ENCODE results near the gene HMGN4.
A peak's percentile ranks its signal among the peaks of the same experiment; 100 is the strongest.

HMGN4 gene

DNA sequence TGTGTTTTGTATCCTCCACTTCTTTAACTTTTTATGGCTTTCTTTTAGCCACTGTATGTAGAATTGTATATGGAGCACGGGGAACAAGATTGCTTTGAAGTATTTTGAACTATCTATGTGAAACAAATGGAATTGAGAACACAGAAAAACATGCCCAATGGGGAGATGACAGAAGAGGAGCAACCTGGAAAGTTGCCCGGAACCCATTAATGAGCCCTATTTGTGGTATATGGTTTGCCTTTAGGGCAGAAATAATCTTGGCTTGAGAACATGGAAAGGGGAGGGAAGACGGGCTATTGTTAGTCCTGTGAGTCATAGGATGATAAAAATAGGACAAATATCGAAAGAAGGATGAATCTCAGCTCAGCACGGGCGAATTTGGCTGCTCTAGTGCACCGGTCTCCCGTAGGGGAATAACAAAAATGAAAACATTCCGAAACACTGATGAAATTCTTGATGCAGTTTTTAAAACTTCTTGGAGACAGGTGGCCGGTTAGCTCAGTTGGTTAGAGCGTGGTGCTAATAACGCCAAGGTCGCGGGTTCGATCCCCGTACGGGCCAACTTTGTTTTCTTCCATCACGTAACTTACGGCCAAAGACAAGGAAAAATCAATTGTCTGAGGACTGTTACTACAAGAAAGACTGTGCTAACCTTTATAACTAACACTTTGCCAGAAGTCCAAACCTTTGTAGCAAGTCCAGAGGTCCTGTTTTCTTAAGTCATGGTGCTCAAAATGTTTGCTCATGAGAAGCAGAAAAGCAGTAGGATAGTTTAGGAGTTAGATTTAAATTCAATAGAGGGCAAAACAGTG, 15.7 kb downstream of the HMGN4 start:
- peak; percentile 70 for DNase-seq

DNA sequence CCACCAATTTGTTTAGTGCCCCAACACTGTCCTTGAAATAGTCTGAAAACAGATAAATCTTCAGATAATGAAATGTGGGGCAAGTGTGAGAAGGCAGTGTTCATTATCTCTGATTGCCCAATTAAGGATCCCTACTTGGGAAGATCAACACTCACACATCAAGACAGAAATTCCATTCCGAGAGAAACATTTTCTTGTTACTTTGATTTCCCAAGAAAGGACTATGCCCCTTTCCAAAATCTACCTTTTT, 16.2 kb downstream of the HMGN4 start:
- DNase-seq = no peak

DNA sequence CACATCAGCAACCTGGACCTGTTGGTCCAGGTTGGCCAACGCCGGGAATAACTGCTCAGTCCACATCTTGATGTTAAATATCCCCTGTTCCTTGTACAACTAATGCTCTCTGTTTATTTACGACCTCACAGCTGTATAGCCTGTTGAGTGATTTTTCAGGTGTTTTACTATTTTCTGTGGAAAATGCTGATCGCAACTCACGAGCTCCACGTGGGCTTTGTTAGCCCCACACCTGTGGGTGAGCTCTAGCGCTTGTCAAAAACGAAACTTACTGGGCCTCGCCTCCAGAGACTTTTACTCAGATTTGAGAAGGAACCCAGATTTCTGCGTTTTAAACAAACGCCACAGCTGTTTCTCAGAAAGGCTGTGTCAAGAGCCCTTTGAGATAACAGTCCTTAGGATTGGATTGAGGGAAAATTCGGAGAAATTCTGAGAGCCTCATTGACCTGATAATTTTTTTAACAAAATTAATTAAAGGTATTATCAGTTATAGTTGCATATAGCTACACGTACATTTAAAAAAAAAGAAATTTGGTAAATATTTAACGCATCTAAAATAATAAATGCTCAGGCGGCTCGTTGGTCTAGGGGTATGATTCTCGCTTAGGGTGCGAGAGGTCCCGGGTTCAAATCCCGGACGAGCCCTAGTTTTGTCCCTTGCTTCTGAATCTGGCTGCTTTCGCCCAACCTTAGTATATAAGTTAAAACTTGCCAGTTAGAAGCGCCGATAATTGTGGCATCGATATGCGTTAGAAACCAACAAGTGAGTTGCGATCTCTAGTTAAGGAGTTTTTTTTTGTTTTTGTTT, 16.7 kb downstream of the HMGN4 start:
- peak; percentile 32 for DNase-seq

DNA sequence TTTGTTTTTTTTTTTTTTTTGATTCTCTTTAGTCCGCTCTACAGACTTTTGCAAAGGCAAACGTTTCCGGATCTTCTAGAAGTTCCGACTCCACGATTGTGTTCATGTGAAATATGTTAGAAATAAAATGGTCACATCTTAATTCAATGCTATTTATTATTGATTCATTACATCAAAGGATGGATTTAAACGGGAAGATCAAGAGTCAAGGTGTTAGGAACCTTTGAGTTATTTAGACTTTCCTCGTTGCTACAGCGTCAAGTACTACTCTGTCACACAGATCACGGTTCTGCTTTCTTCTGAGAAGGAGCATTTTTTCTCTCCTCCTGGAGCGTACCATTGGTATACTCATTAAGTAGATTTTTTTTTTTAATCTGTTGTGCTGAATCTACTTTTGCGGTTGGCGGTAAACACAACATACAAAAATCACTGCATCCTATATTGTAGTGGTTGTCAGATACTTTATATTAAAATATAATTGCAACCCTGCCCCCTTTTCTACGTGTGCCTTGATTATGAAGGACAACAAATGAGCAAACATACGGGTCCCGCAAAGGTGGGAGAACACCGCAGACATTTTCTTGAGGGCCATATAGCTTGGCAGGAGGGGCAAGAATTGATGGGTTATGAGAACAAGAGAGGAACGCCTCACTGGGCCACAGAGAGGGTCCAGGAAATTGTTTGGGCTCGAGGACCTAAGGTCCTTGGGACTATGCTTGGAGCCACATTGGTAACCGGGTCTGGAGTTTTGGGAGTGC, 17.5 kb downstream of the HMGN4 start:
- no peak for DNase-seq

DNA sequence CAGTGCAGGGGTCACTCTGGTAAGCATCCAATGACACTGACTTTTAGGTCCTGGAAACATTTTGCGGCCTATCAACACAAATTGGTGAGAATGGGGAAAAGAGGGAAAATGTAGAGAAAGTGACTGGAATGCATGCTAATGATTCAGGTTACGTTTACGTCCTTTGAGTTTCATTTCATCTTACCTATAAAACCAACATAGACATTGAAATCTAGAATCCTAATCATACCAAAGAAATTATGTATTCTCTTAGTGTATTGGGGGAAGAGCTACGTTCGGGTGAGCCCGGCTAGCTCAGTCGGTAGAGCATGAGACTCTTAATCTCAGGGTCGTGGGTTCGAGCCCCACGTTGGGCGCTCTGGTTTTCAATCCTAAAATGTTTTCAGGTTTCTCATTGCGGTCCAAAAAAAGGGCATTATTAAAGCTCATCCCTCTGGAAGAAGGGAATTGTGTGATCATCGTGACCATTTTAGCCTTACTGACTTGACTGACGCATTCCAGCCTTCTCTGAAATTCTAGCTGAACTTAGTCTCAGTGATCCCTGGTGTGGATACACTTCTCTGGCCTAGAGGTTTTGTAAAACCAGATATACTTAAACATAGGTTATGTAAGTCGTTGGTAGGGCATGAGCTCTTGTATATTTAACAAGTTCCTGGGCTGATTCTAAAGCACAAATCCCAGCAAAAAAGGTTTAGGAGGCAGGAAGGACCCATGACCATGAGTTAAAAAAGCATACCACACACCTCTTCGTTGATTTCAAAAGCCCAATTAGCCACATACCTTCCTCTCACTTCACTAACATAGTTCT, 18.3 kb downstream of the HMGN4 start:
- DNase-seq = peak; percentile 46

DNA sequence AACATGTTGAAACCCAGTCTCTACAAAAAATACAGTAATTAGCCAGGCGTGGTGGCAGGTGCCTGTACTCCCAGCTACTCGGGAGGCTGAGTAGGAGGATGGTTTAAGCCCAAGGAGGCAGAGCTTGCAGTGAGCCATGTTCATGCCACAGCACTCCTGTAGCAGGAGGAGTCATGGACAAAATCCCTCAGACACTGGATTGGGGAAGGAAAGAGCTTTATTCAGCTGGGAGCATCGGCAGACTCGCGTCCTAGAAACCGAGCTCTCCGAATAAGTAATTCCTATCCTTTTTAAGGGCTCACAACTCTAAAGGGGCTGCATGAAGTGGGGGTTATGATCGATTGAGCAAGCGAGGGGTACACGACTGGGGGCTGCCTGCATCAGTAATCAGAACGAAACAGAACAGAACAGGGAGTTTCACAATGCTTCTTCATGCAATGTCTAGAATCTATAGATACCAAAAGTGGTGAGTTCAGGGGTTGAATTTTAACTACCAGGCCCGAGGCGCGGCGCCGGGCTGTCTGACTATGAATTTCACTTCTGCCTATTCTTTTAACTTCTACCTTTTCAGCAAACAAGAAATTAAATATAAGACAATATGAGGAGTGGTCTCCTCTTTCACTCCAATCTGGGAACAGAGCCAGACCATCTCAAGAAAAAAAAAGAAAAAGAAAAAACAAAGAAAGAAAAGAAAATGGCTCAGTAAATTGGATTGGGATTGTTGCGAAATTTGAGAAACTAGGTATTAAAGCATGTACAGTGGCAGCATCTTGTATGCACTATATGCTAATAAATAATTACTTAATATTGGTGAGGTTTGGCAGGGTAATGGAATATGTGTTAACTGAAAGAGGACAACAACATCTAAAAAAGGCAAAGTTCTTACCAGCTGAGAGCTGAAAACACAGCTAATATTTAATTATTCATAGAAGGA, 23.6 kb downstream of the HMGN4 start:
- no peak for DNase-seq

DNA sequence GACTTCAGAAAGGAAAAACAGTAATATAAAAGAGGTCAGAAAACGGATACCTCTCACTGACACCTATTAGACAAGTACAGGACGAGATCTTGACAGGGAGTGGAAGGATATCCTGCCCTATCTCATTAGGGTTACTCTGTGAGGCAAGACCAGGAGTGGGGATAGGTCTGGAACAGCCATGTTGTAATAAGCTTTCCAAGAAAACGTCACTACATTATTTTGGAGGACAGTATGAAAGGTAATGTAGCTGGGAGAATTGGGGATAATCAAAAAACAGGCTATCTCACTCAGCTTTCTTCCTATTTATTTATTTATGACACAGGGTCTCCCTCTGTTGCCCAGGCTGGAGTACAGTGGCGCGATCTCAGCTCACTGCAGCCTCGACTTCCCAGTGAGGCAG, 25.3 kb downstream of the HMGN4 start:
- no peak for DNase-seq

DNA sequence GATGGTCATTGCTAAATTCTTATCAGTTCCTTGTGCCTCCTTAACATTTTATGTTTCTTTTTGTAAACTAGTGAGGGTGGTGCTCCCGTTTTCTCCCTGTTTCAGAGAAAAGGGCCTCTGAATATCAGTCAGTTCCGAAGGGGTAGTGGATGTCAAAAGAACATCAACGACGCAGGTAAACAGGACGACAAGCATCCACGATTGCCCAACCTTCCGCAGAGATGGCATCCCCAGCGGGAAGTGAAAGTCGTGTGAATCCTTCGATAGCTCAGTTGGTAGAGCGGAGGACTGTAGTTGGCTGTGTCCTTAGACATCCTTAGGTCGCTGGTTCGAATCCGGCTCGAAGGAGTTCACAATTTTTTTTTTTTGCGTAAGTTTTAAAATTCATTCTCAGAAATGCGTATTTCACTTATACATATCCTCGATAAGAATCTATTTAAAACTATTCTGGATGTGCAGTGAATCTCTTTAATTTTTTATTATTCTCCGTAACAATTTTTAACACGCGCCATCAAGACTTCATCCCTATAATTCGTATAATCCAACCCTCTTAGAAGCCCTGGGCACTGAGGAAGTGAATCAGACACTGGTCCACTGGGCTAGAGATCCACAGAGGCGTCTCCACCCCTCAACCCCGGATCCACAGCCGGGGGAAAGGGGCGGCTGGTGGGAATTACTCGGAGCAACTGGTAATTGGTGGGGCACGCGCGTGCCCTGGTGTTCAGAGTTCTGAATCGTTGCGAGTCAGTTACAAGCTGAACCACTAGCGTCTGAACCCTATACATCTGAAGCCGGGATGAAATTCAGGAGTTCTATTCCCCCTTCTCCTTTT, 30.7 kb downstream of the HMGN4 start:
- peak; percentile 59 for DNase-seq

DNA sequence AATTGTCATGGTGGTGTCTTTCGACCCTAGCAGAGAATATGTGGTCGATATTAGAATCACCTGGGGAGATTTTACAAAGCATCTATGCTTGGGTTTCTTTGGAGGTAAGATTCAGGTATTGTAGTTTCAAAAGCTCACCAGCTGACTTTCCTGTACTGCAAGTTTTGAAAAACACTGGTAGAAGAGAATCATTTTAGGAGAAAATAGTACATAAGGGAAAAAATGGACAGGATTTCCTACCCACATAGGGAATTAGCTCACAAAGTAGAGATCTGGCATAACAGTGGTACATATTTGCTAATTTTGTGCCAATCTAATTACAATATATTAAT, 31.2 kb downstream of the HMGN4 start:
- DNase-seq = no peak

DNA sequence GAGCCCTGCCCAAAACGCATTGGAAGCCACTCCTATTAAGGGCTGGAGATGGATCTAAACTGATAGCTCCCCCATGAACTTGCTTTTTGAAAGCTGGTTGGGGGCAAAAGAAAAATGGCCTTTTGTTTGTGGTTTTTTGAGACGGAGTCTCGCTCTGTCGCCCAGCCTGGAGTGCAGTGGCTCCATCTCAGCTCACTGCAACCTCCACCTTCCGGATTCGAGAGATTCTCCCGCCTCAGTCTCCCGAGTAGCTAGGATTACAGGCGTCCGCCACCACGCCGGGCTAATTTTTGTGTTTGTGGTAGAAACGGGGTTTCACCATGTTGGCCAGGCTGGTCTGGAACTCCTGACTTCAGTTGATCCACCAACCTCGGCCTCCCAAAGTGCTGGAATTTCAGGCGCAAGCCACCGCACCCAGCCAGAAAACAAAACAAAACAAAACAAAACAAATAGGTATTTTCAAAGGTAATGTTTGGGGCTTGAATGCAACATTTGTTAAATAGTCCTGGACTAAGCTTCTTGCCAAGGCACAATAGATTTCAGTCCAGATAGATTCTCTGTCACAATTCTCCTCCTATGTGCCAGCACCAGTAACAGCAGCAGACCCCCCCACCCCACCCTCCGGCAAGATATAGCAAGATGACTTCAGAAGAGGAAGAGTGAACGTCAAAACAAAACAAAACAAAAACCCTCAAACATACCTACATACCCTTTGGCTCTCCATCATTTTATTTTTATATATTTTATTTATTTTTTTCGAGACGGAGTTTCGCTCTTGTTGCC, 32.1 kb downstream of the HMGN4 start:
- DNase-seq = no peak

DNA sequence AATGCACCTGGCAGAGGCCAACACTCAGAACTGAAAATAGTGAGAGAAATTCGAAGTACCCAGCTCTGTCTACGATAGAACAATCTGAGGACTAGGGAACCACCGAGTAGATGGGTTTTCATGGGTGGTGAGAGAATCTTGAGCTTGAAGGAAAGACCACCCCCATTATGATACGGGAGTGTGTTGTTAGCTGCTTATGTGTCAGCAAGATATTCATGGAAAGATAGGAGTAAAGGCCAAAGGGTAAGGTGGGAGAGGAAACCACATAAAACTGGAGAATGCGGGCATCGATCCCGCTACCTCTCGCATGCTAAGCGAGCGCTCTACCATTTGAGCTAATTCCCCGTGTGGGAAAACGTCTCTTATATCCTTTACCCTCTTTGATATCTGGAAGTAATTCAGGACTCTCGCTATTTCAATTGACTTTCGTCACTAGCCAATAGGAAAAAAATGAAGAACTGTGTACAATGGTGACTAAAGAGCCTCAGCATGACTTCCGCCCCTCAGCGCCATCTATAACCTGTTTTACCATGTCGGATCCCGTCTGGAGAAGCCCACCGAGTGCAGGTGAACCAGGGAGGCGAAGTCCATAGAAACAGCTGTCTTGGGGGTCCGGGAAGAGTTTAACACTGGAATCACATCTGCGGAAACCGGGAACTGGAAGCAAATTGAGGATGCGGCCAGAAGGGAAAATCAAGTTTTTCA, 33.6 kb downstream of the HMGN4 start:
- peak; percentile 59 for DNase-seq

DNA sequence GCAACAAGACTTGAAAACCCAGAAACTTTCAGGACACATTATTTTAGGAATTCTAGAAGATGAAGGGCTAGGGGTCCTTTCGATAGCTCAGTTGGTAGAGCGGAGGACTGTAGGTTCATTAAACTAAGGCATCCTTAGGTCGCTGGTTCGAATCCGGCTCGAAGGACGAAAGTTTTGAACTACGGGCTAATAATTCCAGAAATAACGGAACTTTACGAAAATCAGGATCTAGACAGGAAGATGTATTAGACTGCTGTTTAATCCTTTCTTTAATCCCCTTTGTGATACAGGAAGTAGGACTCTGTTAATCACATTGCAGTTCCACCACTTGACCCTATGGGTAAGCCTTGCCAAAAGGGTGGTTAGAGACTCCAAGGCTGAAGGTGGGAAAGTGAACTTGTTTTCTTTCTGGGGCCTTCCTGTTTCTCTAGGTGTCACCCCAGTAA, 37.4 kb downstream of the HMGN4 start:
- DNase-seq = no peak

DNA sequence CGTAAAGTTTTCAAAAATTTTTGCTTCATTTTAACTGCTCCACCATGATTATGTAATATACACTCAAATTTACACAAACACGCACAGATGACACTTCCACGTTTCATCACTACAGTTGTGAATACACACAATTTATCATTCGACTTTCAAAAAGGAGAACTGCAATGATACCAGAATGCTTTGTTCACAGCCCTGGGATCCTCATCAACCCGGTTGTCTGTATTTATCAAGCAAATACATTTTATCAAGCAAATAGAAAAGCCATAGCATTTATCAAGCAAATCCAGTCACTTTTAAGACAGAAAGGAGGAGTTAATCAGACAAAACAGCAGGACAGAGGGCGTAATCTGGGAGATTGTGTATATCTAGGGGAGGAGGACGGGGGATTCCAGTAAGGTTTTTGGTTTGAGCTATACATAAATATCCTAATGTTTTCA, 38.3 kb downstream of the HMGN4 start:
- DNase-seq = no peak

DNA sequence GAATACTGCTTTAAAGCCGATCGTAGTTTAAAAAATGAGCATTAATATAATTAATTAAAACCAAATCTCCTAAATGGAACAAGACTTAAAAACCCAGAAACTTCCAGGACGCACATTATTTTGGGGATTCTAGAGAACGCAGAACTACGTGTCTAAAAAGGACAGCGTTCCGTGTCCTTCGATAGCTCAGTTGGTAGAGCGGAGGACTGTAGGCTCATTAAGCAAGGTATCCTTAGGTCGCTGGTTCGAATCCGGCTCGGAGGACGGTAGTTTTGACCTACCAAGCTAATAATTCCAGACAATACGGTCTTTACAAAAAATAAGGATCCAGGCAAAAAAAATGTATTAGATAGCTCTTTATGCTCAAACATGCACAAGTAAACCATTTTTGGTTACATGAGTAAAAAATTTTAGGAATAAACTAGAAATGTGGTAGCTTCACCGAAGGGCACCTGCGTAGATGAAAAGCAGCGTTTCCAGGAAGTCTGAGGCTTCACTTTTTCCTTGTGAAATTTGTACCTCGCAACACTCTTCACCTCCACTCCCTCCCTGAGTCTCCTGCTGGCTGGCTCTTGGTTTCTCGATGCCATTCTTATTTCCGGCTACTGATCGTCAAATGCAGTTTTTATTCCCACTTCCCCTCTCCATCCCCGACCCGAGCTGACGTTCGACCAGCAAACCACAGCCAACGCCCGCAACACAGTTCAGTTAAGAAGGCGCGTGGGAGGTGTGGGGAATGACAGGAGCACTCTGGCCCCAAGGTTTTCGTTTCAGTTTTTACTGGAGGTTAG, 39.0 kb downstream of the HMGN4 start:
- DNase-seq = peak; percentile 6

DNA sequence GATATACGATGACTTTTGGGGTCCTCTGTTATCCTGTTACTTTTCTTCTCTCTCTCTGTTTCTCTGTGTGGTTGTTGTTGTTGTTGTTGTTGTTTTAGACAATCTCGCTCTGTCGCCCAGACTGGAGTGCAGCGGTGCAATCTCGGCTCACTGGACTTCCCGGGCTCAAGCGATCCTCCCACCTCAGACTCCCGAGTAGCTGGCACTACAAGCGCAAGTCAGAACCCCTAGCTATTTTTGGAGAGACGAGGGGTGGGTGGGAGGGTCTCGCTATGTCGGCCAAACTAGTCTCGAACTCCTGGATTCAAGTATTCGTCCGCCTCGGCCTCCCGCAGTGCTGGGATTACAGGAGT, 39.5 kb downstream of the HMGN4 start:
- DNase-seq = no peak

DNA sequence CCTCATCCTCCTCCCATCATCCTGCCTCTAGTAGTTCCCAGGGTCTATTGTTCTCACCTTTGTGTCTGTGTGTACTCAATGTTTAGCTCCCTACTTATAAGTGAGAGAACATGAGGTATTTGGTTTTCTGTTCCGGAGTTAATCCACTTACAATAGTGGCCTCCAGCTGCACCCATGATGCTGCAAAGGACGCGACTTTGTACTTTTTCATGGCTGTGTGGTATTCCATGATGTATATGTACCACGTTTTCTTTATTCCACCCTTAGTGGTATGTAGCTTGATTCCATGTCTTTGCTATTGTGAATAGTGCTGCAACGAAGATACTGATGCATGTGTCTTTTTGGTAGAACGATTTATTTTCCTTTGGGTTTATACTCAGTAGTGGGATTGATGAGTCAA, 40.1 kb downstream of the HMGN4 start:
- DNase-seq = no peak

DNA sequence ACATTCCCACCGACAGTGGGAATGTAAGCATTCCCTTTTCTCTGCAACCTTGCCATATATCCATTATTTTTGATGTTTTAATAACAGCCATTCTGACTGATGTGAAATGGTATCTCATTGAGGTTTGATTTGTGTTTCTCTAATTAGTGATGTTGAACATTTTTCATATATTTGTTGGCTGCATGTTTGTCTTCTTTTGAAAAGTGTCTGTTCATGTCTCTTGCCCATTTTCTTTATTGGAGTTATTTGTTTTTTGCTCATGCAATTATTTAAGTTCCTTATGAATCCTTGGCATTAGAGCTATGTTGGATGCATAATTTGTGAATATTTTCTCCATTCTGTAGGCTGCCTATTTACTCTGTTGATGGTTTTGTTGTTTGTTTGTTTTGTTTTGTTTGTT, 40.6 kb downstream of the HMGN4 start:
- DNase-seq = no peak

DNA sequence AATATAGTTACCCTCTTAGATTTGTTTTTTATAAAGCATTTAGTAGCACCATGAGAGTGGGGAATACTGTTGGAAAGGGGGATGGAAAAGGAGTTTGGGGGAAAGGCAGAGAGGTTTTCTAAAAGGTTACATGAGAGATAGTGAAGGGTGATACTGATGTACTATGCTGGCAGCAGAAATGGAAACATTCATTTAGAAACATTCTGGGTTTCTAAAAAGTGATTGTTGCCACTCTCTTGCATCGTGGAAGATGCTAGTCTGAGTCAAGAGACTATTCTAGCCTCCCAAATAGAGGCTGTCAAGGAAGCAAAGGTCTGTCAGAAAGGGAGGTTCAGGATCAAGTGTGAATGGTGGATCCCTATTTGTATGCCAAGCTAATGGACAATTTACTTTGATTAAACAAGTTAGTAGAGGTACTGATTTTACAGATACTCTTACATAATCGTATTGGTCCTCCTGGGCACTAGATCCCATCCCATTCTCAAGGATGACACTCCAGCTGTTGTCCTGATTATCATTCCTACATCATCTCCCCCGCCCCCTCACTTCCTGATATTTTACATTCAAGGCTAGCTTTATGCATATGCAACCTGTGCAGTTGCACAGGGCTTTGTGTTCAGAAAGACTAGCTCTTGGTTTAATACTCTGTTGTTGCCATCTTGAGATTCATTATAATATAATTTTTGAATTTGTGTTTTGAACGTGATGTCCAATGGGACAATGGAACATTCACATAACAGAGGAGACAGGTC, 43.2 kb downstream of the HMGN4 start:
- DNase-seq = no peak
